Measurements from ENCODE around the gene TBC1D5.
"Not testable (repeated sequence)": the region's sequence is repeated elsewhere in the genome, so short reads cannot be mapped to it uniquely, and the experiment has no call there.

The TBC1D5 gene, protein sequence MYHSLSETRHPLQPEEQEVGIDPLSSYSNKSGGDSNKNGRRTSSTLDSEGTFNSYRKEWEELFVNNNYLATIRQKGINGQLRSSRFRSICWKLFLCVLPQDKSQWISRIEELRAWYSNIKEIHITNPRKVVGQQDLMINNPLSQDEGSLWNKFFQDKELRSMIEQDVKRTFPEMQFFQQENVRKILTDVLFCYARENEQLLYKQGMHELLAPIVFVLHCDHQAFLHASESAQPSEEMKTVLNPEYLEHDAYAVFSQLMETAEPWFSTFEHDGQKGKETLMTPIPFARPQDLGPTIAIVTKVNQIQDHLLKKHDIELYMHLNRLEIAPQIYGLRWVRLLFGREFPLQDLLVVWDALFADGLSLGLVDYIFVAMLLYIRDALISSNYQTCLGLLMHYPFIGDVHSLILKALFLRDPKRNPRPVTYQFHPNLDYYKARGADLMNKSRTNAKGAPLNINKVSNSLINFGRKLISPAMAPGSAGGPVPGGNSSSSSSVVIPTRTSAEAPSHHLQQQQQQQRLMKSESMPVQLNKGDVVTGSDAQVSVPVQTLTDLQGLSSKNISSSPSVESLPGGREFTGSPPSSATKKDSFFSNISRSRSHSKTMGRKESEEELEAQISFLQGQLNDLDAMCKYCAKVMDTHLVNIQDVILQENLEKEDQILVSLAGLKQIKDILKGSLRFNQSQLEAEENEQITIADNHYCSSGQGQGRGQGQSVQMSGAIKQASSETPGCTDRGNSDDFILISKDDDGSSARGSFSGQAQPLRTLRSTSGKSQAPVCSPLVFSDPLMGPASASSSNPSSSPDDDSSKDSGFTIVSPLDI

GRCh38 chr3:17742102-17742879, at the start of gene TBC1D5:
TSS of gene TBC1D5 (minus strand) at chr3:17742631. CDS start at chr3:17508570, 234,061 bp downstream.
- peak; percentile 93 to 98 for DNase-seq

DNA sequence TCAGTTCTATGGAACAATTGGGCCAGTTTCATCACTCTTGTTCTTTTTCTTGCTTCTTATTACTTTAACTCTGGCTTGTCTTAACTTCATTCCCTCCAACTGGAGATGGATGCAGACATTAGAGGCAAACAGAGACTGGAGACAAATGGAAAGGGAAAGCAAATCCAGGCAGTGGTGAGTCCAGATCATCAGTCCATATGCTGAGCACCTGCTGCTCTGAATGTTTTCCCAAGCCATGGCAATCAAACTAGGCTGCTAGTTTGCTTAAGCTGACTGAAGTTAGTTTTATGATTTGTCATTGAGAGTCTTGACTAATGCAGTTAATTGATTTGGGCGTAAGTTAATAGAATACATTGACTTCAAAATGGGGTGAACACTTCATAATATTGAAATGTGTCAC, 41.0 kb upstream of the TBC1D5 start:
- DNase-seq, result no peak

DNA sequence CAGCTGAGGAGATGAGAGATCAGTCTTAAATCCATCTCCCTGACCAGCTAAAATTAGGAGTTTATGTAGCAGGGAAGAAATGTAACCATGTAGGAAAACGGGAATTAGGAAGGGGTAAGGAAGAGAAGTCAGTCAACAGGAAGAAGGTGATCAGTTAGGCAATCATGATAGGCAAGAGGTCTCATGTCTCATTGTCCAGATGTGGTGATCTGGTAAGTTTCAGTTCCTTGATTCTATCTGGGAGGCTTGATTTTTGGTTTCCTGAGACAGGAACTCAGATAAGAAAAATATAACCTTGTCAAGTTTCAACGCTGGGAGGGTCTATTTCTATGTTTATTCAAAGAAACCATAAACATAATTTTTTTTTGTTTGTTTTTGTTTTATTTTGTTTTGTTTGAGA, 40.3 kb upstream of the TBC1D5 start:
- DNase-seq, result no peak

DNA sequence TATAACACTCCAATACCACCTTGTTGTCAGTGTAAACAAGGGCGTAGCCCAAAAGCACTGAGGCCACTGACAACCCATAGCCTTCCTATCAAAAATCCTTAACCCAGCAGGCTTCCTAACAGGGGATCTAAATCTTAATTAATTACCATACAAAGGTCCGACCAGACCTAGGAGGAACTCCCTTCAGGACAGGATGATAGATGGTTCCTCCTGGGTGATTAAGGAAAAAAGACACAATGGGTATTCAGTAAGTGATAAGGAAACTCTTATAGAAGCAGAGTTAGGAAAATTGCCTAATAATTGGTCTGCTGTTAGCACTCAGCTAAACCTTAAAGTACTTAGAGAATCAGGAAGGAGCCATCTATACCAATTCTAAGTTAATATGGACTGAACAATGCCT, 37.9 kb upstream of the TBC1D5 start:
- not testable (repeated sequence) for DNase-seq

- DNase-seq, result not testable (repeated sequence)
These were observed 37.1 kb upstream of the TBC1D5 start for GRCh38 chr3:17779304-17780250.

DNA sequence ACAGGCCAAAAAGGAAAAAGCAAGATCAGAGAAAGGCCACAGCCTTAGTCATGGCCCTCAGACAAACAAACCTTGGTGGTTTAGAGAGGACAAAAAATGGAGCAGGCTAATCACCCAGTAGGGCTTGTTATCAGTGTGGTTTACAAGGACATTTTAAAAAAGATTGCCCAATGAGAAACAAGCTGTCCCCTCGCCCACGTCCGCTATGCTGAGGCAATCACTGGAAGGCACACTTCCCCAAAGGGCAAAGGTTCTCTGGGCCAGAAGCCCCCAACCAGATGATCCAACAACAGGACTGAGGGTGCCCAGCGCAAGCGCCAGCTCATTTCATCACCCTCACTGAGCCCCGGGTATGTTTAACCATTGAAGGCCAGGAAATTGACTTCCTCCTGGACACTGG, 34.9 kb upstream of the TBC1D5 start:
- not testable (repeated sequence) for DNase-seq

- no peak for DNase-seq
These were observed 32.6 kb upstream of the TBC1D5 start for GRCh38 chr3:17775073-17775472.

GRCh38 chr3:17774180-17774910, 31.9 kb upstream of the TBC1D5 start:
- not testable (repeated sequence) for DNase-seq

GRCh38 chr3:17772556-17772955, 30.1 kb upstream of the TBC1D5 start:
- no peak for DNase-seq

GRCh38 chr3:17771177-17772017, 29.0 kb upstream of the TBC1D5 start:
- no peak for DNase-seq

- no peak for DNase-seq
These were observed 28.3 kb upstream of the TBC1D5 start for GRCh38 chr3:17770682-17771081.

DNA sequence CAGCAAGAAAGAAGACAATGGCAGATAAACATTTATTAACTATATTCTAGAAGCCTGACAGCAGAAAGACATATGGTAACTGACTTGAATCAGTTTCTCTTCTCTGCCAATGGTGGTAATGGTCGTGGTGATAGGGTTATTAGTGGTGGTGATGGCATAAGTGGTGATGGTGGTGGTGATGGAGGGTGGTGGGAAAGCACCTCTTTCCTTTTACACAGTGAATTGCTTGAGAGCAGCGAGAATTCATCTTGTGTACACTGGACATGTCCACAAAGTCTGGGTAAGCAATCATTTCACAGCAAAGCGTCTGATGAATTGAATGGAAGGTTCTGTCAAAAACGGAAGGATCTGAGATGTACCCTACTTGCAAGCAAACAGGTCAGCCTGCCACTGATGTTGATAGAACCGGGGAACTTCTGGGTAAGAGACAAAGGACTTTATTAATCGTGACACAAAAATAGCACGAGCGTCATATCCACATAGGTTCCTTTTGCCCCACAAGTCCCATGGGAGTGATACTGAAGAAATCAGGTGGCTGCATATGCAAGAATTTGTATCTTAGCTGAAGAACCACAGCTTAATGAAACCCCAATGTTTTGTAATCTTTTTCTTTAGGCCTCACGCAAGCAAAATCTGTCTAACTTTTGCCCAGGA, 23.5 kb upstream of the TBC1D5 start:
- DNase-seq, result no peak

- no peak for DNase-seq
These were observed 19.1 kb upstream of the TBC1D5 start for GRCh38 chr3:17761563-17761962.

DNA sequence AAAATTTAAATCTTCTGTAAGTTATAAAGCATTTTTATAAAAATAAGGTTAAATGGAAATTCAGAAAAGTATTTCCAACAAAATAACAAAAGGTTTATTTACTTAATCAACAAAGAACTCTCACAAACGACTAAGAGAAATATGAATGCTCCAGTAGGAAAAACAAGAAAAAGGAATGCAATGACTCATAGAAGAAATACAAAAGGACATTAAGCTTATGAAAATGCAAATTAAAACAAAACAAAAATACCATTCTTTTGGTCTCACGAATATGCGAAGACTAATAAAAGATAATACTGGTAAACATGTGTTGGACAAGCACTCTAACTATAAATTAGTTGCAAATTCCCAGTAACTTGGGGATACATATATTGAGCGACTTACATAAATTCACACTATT, 17.5 kb upstream of the TBC1D5 start:
- no peak for DNase-seq

DNA sequence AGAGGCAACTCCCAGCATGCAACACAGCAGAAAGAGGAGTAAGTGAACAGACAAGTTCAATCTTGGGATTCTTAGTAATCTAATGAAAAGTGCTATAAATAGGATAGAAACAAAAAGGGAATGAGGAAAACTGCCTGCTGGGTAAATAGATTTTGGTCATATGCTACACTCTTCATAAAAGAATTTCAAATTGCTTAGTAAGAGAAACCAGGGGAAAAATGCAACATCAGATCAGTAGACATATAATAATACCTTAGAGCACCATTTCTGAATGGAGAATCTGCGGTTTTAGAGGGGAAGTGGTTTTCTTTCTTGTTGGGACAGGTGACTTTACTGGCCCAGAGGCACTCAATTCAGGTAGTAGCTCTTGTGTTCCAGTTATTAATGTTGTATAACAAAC, 13.4 kb upstream of the TBC1D5 start:
- no peak for DNase-seq

DNA sequence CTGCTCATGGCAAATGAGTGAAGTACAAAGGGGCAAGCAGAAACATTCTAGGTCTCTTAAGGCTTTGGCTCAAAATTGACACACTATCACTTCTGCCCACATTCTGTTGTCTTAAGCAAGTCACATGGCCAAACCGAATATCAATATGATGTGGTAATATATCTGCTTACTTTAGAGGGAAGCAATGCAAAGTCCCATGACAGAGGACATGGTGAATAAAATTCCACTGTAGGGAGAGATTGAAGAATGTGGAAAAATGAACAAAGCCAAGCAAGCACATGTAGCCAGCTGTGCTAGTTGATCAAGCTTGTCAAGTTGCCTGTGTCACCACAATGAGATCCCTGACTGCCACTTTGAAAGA, 11.2 kb upstream of the TBC1D5 start:
- no peak for DNase-seq

DNA sequence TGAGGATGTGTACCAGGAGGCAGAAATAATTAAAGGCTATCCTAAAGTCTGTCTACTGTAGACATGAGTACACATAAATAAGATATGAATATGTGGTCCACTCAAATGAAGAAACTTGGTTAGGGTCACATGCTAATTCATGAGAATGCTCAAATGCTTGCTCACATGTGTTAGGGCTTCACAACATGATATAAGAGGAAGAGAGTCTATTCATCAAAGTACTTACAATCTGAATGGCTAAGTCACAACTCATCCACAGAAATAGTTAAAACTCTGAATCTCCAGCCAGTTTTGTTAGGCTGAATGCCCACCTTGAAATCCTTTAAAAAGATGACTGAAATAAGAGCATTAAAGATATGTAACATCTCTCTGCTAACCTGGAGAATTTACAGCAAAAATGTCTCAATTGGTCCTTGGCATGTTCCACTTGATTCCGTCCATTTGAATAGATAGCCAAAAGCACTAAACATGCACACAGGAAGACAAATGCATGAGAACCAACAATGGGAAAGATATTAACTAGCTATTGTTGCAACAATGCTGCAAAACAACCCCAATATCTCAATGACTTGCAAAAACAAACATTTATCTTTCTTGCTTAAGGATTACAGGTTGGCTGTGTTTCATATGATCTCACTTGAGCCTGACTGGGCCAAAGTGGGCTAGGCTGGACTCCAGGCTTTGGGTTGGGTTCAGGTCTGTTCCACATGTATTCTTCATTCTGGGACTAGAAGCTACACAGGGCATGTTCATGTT, 10.6 kb upstream of the TBC1D5 start:
- no peak for DNase-seq

- no peak for DNase-seq
These were observed 10.0 kb upstream of the TBC1D5 start for GRCh38 chr3:17752436-17752835.

- DNase-seq, result no peak
These were observed 7.4 kb upstream of the TBC1D5 start for GRCh38 chr3:17749705-17750293.
